GM12878 (cell line): ENCODE data around the gene TRIM72. TPM values are rescaled to one million over a fixed set of nuclear protein-coding genes. Genes with fewer than 3 reads are reported as not detected.

Source experiments
- ATAC-seq: fragments of 200-7000 bp; cut with Tn5 transposase; 3 replicates; pipeline ENCODE4 v1.9.1; 2020; ENCODE audit warnings: mild to moderate bottlenecking, moderate library complexity
- BruUV-seq: library from RNA; stranded (reverse); fragments of 400-500 nt; replicated peaks from 2 replicates; lab custom pipeline; 2021; lab: Mats Ljungman, UMichigan
- CTCF ChIA-PET: fragments of 300-600 bp; sonication (Branson Sonifier 250); formaldehyde crosslinking; extraction: SDS; loops from one replicate; lab custom pipeline; 2021; ENCODE audit warnings: inconsistent platforms; lab: Yijun Ruan, JAX
- POLR2A ChIA-PET: fragments of 350-600 bp; formaldehyde crosslinking; extraction: SDS; loops from one replicate; lab custom pipeline; 2021; ENCODE audit warnings: inconsistent platforms; lab: Charles Lee
- RAD21 ChIA-PET: fragments of 300-600 bp; sonication (Branson Sonifier 250); formaldehyde crosslinking; loops from one replicate; lab custom pipeline; 2023; ENCODE audit warnings: antibody characterized with exemption; ENCODE audit not compliant: unreplicated experiment; lab: Charles Lee
- SMC1A ChIA-PET: fragments of 300-600 bp; sonication (Branson Sonifier 250); formaldehyde crosslinking; loops from one replicate; lab custom pipeline; 2023; ENCODE audit not compliant: unreplicated experiment, uncharacterized antibody; lab: Charles Lee
- DNase-seq: peaks from one replicate; pipeline ENCODE4 v3.0.0-alpha.2; 2011; ENCODE audit warnings: low read depth, low spot score
- FAIRE-seq: peaks from 3 replicates; lab custom pipeline; 2011; peaks lifted over from hg19 to GRCh38; lab: Jason Lieb, UNC
- H2AFZ ChIP-seq: 2 replicates; pipeline ENCODE4 v1.6.0; 2011; ENCODE audit warnings: low read depth, low read length, control low read depth; ENCODE audit not compliant: control insufficient read depth
- H3K27ac ChIP-seq: 2 replicates; pipeline ENCODE4 v1.5.1; 2011; ENCODE audit warnings: control low read depth; ENCODE audit not compliant: control insufficient read depth, insufficient read depth
- H3K27me3 ChIP-seq, 2 experiments: replicated peaks in 1 of 2; 2 replicates each; pipeline versions ENCODE4 v1.6.0 to v1.6.1; 2011; ENCODE audit warnings: low read length in 1 of 2; ENCODE audit not compliant: control insufficient read depth in 2 of 2, insufficient read depth in 2 of 2
- H3K36me3 ChIP-seq, 2 experiments: 2 replicates each; pipeline ENCODE4 v1.5.1; 2011; ENCODE audit warnings: low read length in 1 of 2; ENCODE audit not compliant: control insufficient read depth in 2 of 2, insufficient read depth in 2 of 2
- H3K4me1 ChIP-seq: 2 replicates; pipeline ENCODE4 v1.6.1; 2011; ENCODE audit warnings: mild to moderate bottlenecking, low read length, moderate library complexity, mixed read lengths; ENCODE audit not compliant: control insufficient read depth, insufficient read depth
- H3K4me2 ChIP-seq: 2 replicates; pipeline ENCODE4 v1.6.0; 2011; ENCODE audit warnings: control low read depth; ENCODE audit not compliant: control insufficient read depth, insufficient read depth
- H3K4me3 ChIP-seq: fragments of 200-600 bp; sonication (generic); 2 replicates; pipeline ENCODE4 v1.5.1; 2016
- H3K79me2 ChIP-seq: 2 replicates; pipeline ENCODE4 v1.6.0; 2011; ENCODE audit warnings: low read length; ENCODE audit not compliant: control insufficient read depth, insufficient read depth
- H3K9ac ChIP-seq: 2 replicates; pipeline ENCODE4 v1.8.0; 2011; ENCODE audit warnings: low read length, control low read depth, mixed read lengths; ENCODE audit not compliant: control insufficient read depth, insufficient read depth
- H3K9me3 ChIP-seq: replicated peaks from 3 replicates; pipeline ENCODE4 v1.5.1; 2011; ENCODE audit warnings: mild to moderate bottlenecking, low read length; ENCODE audit not compliant: control insufficient read depth, insufficient read depth
- H4K20me1 ChIP-seq: 2 replicates; pipeline ENCODE4 v1.6.0; 2011; ENCODE audit not compliant: control insufficient read depth, insufficient read depth
- ATF2 ChIP-seq: IDR thresholded peaks from 2 replicates; pipeline ENCODE4 v1.6.1; 2012; ENCODE audit warnings: low read length, inconsistent platforms
- BHLHE40 ChIP-seq, 2 experiments: fragments of 450-650 bp in 1 of 2; IDR thresholded peaks; 2 replicates each; pipeline ENCODE4 v1.6.1; 2011 to 2017; ENCODE audit warnings: low read depth in 2 of 2, borderline replicate concordance in 1 of 2, improper control_type of control experiment in 1 of 2, low read length in 1 of 2, mild to moderate bottlenecking in 1 of 2
- CBX3 ChIP-seq: fragments of 200-600 bp; sonication (generic); IDR thresholded peaks from 2 replicates; pipeline ENCODE4 v1.6.1; 2016; ENCODE audit warnings: low read depth, borderline replicate concordance
- CHD2 ChIP-seq: IDR thresholded peaks from 2 replicates; pipeline ENCODE4 v1.6.1; 2011; ENCODE audit warnings: low read depth, low read length, improper control_type of control experiment, borderline replicate concordance
- CTCF ChIP-seq, 3 experiments: IDR thresholded peaks in 2 of 3; conservative IDR thresholded peaks in 1 of 3; 2 replicates each; pipeline ENCODE4 v1.5.1; 2011; ENCODE audit warnings: low read depth in 3 of 3, low read length in 3 of 3, mild to moderate bottlenecking in 3 of 3, control low read depth in 2 of 3, moderate library complexity in 2 of 3, inconsistent platforms in 1 of 3, mixed read lengths in 1 of 3; ENCODE audit not compliant: control insufficient read depth in 2 of 3, insufficient read depth in 1 of 3; ENCODE audit errors: extremely low read depth in 1 of 3
- EP300 ChIP-seq, 2 experiments: fragments of 150-350 bp in 1 of 2; IDR thresholded peaks; 2 replicates each; pipeline ENCODE4 v1.6.1; 2011 to 2012; ENCODE audit warnings: low read depth in 2 of 2, low read length in 2 of 2, borderline replicate concordance in 1 of 2, improper control_type of control experiment in 1 of 2, inconsistent platforms in 1 of 2; ENCODE audit not compliant: control insufficient read depth in 1 of 2
- ETV6 ChIP-seq, 2 experiments: fragments of 450-650 bp in 1 of 2; IDR thresholded peaks in 1 of 2; conservative IDR thresholded peaks in 1 of 2; 2 replicates each; pipeline ENCODE4 v1.6.1; 2014; ENCODE audit warnings: antibody characterized with exemption in 1 of 2, borderline replicate concordance in 1 of 2, low read depth in 1 of 2, mild to moderate bottlenecking in 1 of 2, moderate library complexity in 1 of 2
- FOS ChIP-seq: IDR thresholded peaks from 3 replicates; pipeline ENCODE4 v1.6.1; 2011; ENCODE audit warnings: borderline replicate concordance; ENCODE audit not compliant: insufficient read length; ENCODE audit errors: extremely low read depth
- GATAD2B ChIP-seq: fragments of 450-650 bp; conservative IDR thresholded peaks from 2 replicates; pipeline ENCODE4 v1.6.1; 2017; ENCODE audit warnings: low read depth, mild to moderate bottlenecking, moderate library complexity
- MEF2B ChIP-seq: fragments of 450-650 bp; IDR thresholded peaks from 2 replicates; pipeline ENCODE4 v1.6.1; 2018; ENCODE audit warnings: mild to moderate bottlenecking, moderate library complexity; ENCODE audit not compliant: partially characterized antibody, poor library complexity, severe bottlenecking
- NFYA ChIP-seq: IDR thresholded peaks from 2 replicates; pipeline ENCODE4 v1.6.1; 2011; ENCODE audit warnings: low read depth, mild to moderate bottlenecking, low read length, improper control_type of control experiment, borderline replicate concordance
- PAX5 ChIP-seq: IDR thresholded peaks from 2 replicates; pipeline ENCODE4 v1.6.1; 2011; ENCODE audit warnings: low read depth, low read length, borderline replicate concordance
- PAX8 ChIP-seq: fragments of 450-650 bp; IDR thresholded peaks from 2 replicates; pipeline ENCODE4 v1.6.1; 2017; ENCODE audit warnings: mild to moderate bottlenecking, moderate library complexity
- RAD51 ChIP-seq: fragments of 450-650 bp; IDR thresholded peaks from 2 replicates; pipeline ENCODE4 v1.6.1; 2016; ENCODE audit warnings: moderate library complexity, mild to moderate bottlenecking, inconsistent platforms
- SRF ChIP-seq, 2 experiments: IDR thresholded peaks; 2 replicates each; pipeline ENCODE4 v1.6.1; 2011; ENCODE audit warnings: low read depth in 2 of 2, low read length in 2 of 2, mild to moderate bottlenecking in 1 of 2, moderate library complexity in 1 of 2
- SUPT20H ChIP-seq: IDR thresholded peaks from 2 replicates; pipeline ENCODE4 v1.6.1; 2011; ENCODE audit warnings: low read depth, mild to moderate bottlenecking, low read length, moderate library complexity, borderline replicate concordance; ENCODE audit not compliant: control insufficient read depth
- TAF1 ChIP-seq: IDR thresholded peaks from 2 replicates; pipeline ENCODE4 v1.6.1; 2011; ENCODE audit warnings: mild to moderate bottlenecking, low read depth, low read length, borderline replicate concordance
- TCF3 ChIP-seq: IDR thresholded peaks from 2 replicates; pipeline ENCODE4 v1.6.1; 2012; ENCODE audit warnings: low read depth, mild to moderate bottlenecking, low read length, borderline replicate concordance; ENCODE audit not compliant: insufficient read depth
- YBX1 ChIP-seq: fragments of 450-650 bp; IDR thresholded peaks from 2 replicates; pipeline ENCODE4 v1.6.1; 2016; ENCODE audit warnings: antibody characterized with exemption
- ZNF622 ChIP-seq: fragments of 450-650 bp; IDR thresholded peaks from 2 replicates; pipeline ENCODE4 v1.6.1; 2017; ENCODE audit warnings: mild to moderate bottlenecking, inconsistent platforms
- WGBS: methylation state at CpG from one replicate; pipeline ENCODE4 v1.1.6; 2016; ENCODE audit warnings: low lambda C conversion rate; ENCODE audit not compliant: insufficient replicate concordance, insufficient coverage; ENCODE audit errors: missing lambda C conversion rate; 5-methylcytosine and 5-hydroxymethylcytosine counted together
- in situ Hi-C: fragments of 300-500 bp; cut with MboI; formaldehyde crosslinking; loops from 9 replicates; pipeline ENCODE4 v1.14.3; 2018; ENCODE audit warnings: mixed read lengths
- intact Hi-C: fragments of 100-400 bp; cut with micrococcal nuclease; formaldehyde crosslinking; loops from one replicate; pipeline ENCODE4 v1.14.2; 2022; ENCODE audit not compliant: unreplicated experiment
- polyA plus RNA-seq, 11 experiments: library from polyadenylated mRNA; depleted of rRNA in 4 of 11; unstranded in 6 of 11; stranded (reverse) in 5 of 11; fragments of >200 nt; fragmentation: Nextera tagmentation in 4 of 11; fragmentation: Illumina TruSeq in 1 of 11; extraction: Ambion mirVana in 4 of 11; extraction: Trizol in 1 of 11; gene quantifications; 1 replicate in 1 of 11; 2 replicates in 10 of 11; pipeline versions ENCODE4 v1.2.1 to v1.2.3, GENCODE V29; 2011 to 2016; ENCODE audit warnings: inconsistent platforms in 2 of 11, missing spikeins in 2 of 11, low read depth in 1 of 11
- total RNA-seq, 4 experiments: library from RNA; depleted of rRNA in 3 of 4; stranded (reverse); fragments of >200 nt in 3 of 4; fragmentation: Illumina TruSeq in 1 of 4; extraction: Trizol in 1 of 4; gene quantifications; 2 replicates each; pipeline versions ENCODE4 v1.2.1 to v1.2.3, GENCODE V29; 2013 to 2021

Gene TRIM72
- total and polyA plus RNA-seq, 10 of the 15 experiments (the other 5 are each of a cell fraction or from before 2014, with no cell fraction given): 0.03 to 1.2 (median 0.23) TPM; not detected in 1

- intact Hi-C loops (no loop called here), in situ Hi-C loops (no loop called here)
- no peak overlapping the region for H3K4me3 ChIP-seq
- BruUV-seq: no TSS peak
- no peak for DNase-seq
- TF ChIP-seq TAF1 (no peak), GATAD2B (no peak), ZNF622 (no peak), BHLHE40 (IDR thresholded peaks at IDR 0.05; ENCODE audit: borderline replicate concordance in 1 of 2, low read depth in 2 of 2, low read length in 1 of 2) (no peak), EP300 (IDR thresholded peaks at IDR 0.05; ENCODE audit: borderline replicate concordance in 1 of 2, control insufficient read depth in 1 of 2, low read depth in 2 of 2, low read length in 2 of 2) (no peak), CHD2 (no peak), ETV6 (conservative IDR thresholded peaks at IDR 0.05 in 1 of 2, IDR thresholded peaks at IDR 0.05 in 1 of 2; ENCODE audit: borderline replicate concordance in 1 of 2, low read depth in 1 of 2) (no peak), CBX3 (no peak), SRF (IDR thresholded peaks at IDR 0.05; ENCODE audit: low read depth in 2 of 2, low read length in 2 of 2) (no peak), SUPT20H (no peak), FOS (no peak), ATF2 (no peak), TCF3 (no peak), RAD51 (no peak), NFYA (no peak), YBX1 (no peak), MEF2B (no peak), PAX5 (no peak), CTCF (IDR thresholded peaks at IDR 0.05 in 2 of 3, conservative IDR thresholded peaks at IDR 0.05 in 1 of 3; ENCODE audit: control insufficient read depth in 2 of 3, extremely low read depth in 1 of 3, insufficient read depth in 1 of 3, low read depth in 3 of 3, low read length in 3 of 3) (no peak), PAX8 (no peak)
- H3K9me3 ChIP-seq: no peaks in the 10 kb centered on the region
- H3K4me2 ChIP-seq: no peak overlapping the region
- peaks cover 14 to 18% of the 10 kb centered on the region in 2 experiments for H3K27me3 ChIP-seq
- ATAC-seq: no peak
- FAIRE-seq: no peak
- H3K36me3 ChIP-seq: no peaks in the 10 kb centered on the region
- ChIA-PET RAD21 (no interaction called here), POLR2A (no interaction called here), SMC1A (no interaction called here), CTCF (interaction anchor here (0.6 kb wide), 1 partner anchor 14 kb away, joined by 5 read pairs; no protein-coding TSS in a partner anchor)
- H3K9ac ChIP-seq: no peak overlapping the region
- no peaks in the 10 kb centered on the region for H4K20me1 ChIP-seq
- no peak overlapping the region for H2AFZ ChIP-seq
- peaks cover 14% of the 10 kb centered on the region for H3K4me1 ChIP-seq
- H3K79me2 ChIP-seq: no peaks in the 10 kb centered on the region
- H3K27ac ChIP-seq: no peak overlapping the region
- 85% methylated on average over 15 of the region's 15 CpGs for WGBS
These were observed 5.3 kb downstream of the TRIM72 start for GRCh38 chr16:31219154-31219741.
